Measurements from ENCODE around the gene MAGEA1.
"Not testable (repeated sequence)": the region's sequence is repeated elsewhere in the genome, so short reads cannot be mapped to it uniquely, and the experiment has no call there.

Gene MAGEA1

GRCh38 chrX:153179131-153179530 lies at the start of gene MAGEA1:
TSS of gene MAGEA1 (plus strand) at chrX:153179284. CDS start at chrX:153182390, 3,106 bp downstream.
- DNase-seq = no peak

- not testable (repeated sequence) for DNase-seq
Measured at GRCh38 chrX:153132924-153133323, 46.2 kb upstream of the MAGEA1 start.

GRCh38 chrX:153139074-153139473 lies 40.0 kb upstream of the MAGEA1 start:
- DNase-seq = not testable (repeated sequence)

GRCh38 chrX:153146288-153146687 lies 32.8 kb upstream of the MAGEA1 start:
- DNase-seq = not testable (repeated sequence)

- DNase-seq = no peak
Measured at GRCh38 chrX:153153516-153153915, 25.6 kb upstream of the MAGEA1 start.

- DNase-seq = no peak
Measured at GRCh38 chrX:153157450-153157849, 21.6 kb upstream of the MAGEA1 start.

- no peak for DNase-seq
Measured at GRCh38 chrX:153158319-153158718, 20.8 kb upstream of the MAGEA1 start.

GRCh38 chrX:153161952-153162351 lies 17.1 kb upstream of the MAGEA1 start:
- no peak for DNase-seq

- DNase-seq = no peak
Measured at GRCh38 chrX:153164733-153165132, 14.4 kb upstream of the MAGEA1 start.

- not testable (repeated sequence) for DNase-seq
Measured at GRCh38 chrX:153168423-153168822, 10.7 kb upstream of the MAGEA1 start.

GRCh38 chrX:153181822-153182221 lies 2.7 kb downstream of the MAGEA1 start:
- DNase-seq = no peak

GRCh38 chrX:153184787-153185186 lies 5.7 kb downstream of the MAGEA1 start:
- no peak for DNase-seq

GRCh38 chrX:153190381-153190780 lies 11.3 kb downstream of the MAGEA1 start:
- no peak for DNase-seq

GRCh38 chrX:153200462-153200861 lies 21.4 kb downstream of the MAGEA1 start:
- no peak for DNase-seq

- no peak for DNase-seq
Measured at GRCh38 chrX:153206425-153207046, 27.5 kb downstream of the MAGEA1 start.

GRCh38 chrX:153209347-153209746 lies 30.3 kb downstream of the MAGEA1 start:
- DNase-seq = no peak

- DNase-seq = no peak
Measured at GRCh38 chrX:153214934-153215333, 35.9 kb downstream of the MAGEA1 start.

GRCh38 chrX:153216926-153217325 lies 37.8 kb downstream of the MAGEA1 start:
- no peak for DNase-seq

GRCh38 chrX:153225438-153226098 lies 46.5 kb downstream of the MAGEA1 start:
- no peak for DNase-seq

- no peak for DNase-seq
Measured at GRCh38 chrX:153226344-153227185, 47.5 kb downstream of the MAGEA1 start.
